PFSK-1 (cell line): ENCODE measurements around the gene GPC3.

Source experiments
- POLR2AphosphoS5 ChIP-seq: IDR thresholded peaks from 2 replicates; pipeline ENCODE4 v1.6.1; 2012; ENCODE audit warnings: low read depth, mild to moderate bottlenecking, control low read depth, low read length, moderate library complexity
- REST ChIP-seq, 2 experiments: IDR thresholded peaks; 2 replicates each; pipeline versions ENCODE4 v1.6.1 to v1.8.0; 2011 to 2012; ENCODE audit warnings: low read depth in 2 of 2, low read length in 2 of 2, control low read depth in 1 of 2, inconsistent platforms in 1 of 2, mild to moderate bottlenecking in 1 of 2, moderate library complexity in 1 of 2; ENCODE audit not compliant: insufficient read depth in 1 of 2

DNA sequence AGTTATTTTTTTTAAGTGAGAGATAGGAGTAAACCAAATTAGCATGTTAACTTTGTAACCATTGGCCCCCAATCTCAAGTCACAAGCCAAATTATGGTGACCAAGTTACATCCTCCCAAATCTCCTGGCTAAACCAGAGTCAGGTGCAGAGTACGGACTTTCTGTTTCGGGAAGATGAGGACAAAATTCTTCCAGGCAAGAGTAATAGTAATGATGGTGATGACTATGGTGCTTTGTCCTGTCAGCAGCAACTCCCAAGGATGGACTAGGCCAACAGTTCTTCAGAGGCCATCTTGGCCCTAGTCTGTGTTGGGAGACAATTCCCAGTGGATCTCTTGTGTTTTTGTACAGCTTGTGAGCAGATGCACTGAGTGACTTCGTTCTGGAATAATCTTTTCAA is 148.8 kb downstream of the GPC3 start:
- no peak for TF ChIP-seq REST (IDR thresholded peaks at IDR 0.05; ENCODE audit: insufficient read depth in 1 of 2, low read depth in 2 of 2, low read length in 2 of 2)
- no peak for TF ChIP-seq POLR2AphosphoS5
